Activated T-helper 17 cell treated with anti-CD3 and anti-CD28 coated beads, Interleukin-2, amount 50 U/mL, for 72 hours (primary cell): ENCODE results near the gene C18orf54. TPM values are rescaled to one million over a fixed set of nuclear protein-coding genes. Genes with fewer than 3 reads are reported as not detected.
"Not testable (repeated sequence)": the region's sequence is repeated elsewhere in the genome, so short reads cannot be mapped to it uniquely, and the experiment has no call there.

Source experiments
- ATAC-seq: fragments of 150-1000 bp; cut with Tn5 transposase; replicated peaks from 2 replicates; pipeline ENCODE4 v1.10.0; 2021; ENCODE audit warnings: mild to moderate bottlenecking, moderate library complexity
- H3K27ac Mint-ChIP-seq: one replicate; pipeline ENCODE4 v1.8.0; 2022; ENCODE audit warnings: mixed read lengths
- H3K27me3 Mint-ChIP-seq: one replicate; pipeline ENCODE4 v1.8.0; 2022; ENCODE audit warnings: mixed read lengths
- H3K36me3 Mint-ChIP-seq: one replicate; pipeline ENCODE4 v1.8.0; 2022; ENCODE audit warnings: low read depth, mild to moderate bottlenecking, mixed read lengths
- H3K4me1 Mint-ChIP-seq: one replicate; pipeline ENCODE4 v1.8.0; 2022; ENCODE audit warnings: mixed read lengths
- H3K4me3 Mint-ChIP-seq: one replicate; pipeline ENCODE4 v1.8.0; 2022; ENCODE audit warnings: mild to moderate bottlenecking, mixed read lengths
- H3K9me3 Mint-ChIP-seq: one replicate; pipeline ENCODE4 v1.8.0; 2022; ENCODE audit warnings: mixed read lengths
- total RNA-seq, 2 donors: library from RNA; stranded (reverse); gene quantifications; one replicate each; pipeline ENCODE4 v1.2.3, GENCODE V29; 2022

The C18orf54 gene
- 10 to 100 TPM; 11.5 to 14.0 TPM for total RNA-seq

DNA sequence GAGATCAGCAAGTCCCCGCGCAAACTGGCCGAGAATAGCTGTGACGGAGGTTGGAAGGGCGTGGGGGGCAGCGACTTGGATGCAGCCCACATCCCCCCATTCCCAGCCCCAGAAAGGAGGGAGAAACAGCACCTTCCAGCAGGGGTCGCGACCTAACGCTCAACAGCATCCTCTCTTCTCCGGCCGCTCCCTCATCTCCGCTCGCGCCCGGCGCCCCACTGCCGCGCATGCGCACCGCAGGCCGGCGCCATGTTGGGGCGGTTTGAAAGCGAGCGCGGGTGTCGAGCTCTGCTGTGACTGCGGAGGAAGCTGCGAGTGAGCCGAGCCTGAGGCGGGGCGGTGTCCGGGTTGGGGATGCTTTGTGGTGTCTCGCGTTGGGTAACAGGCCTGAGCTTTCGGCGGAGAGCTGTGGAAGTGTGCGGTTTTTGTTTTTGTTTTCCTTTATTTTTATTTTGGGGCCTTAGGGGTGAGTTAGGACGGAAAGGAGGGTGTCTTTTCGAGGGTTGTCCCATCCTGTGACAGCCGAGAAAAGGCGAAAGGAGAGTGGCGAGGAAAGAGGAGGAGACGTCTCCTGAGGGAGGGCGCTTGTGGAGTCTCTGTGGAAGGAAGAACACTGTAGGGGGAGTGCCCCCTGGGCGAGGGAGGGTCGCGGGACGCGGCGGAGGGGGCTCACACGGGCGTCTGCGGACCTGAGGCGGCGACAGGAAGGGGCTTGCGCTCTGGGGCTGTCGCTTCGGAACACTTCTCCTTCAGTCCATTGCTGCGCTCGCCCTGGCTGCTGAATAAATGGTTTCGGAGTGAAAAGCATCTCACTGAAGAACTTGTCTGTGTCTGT is at the start of gene C18orf54, which contains the start of gene STARD6:
Gene C18orf54, plus strand, starts transcription at position 247 of the 835 bp plus-strand sequence. CDS start 2,667 bp downstream, outside the sequence.
Gene STARD6, minus strand, starts transcription at position 199 of the 835 bp plus-strand sequence. CDS start 3,285 bp downstream, outside the sequence.
- peak; percentile 95 for ATAC-seq
- peak within 1 kb of the TSS; percentile 99 for H3K27ac Mint-ChIP-seq

GRCh38 chr18:54309564-54309963 is 48.1 kb upstream of the C18orf54 start:
- H3K4me1 Mint-ChIP-seq, ATAC-seq, H3K9me3 Mint-ChIP-seq, H3K4me3 Mint-ChIP-seq, H3K27ac Mint-ChIP-seq, H3K27me3 Mint-ChIP-seq, H3K36me3 Mint-ChIP-seq: not testable (repeated sequence)

More for the DNA sequence above, at the start of gene C18orf54, which contains the start of gene STARD6:
- Mint-ChIP-seq H3K36me3 (peaks cover 28% of the 10 kb centered on the region), H3K9me3 (no peaks in the 10 kb centered on the region), H3K27me3 (peaks cover 4% of the 10 kb centered on the region), H3K4me1 (peaks cover 6% of the 10 kb centered on the region), H3K4me3 (peak within 1 kb of the TSS; percentile 99)

DNA sequence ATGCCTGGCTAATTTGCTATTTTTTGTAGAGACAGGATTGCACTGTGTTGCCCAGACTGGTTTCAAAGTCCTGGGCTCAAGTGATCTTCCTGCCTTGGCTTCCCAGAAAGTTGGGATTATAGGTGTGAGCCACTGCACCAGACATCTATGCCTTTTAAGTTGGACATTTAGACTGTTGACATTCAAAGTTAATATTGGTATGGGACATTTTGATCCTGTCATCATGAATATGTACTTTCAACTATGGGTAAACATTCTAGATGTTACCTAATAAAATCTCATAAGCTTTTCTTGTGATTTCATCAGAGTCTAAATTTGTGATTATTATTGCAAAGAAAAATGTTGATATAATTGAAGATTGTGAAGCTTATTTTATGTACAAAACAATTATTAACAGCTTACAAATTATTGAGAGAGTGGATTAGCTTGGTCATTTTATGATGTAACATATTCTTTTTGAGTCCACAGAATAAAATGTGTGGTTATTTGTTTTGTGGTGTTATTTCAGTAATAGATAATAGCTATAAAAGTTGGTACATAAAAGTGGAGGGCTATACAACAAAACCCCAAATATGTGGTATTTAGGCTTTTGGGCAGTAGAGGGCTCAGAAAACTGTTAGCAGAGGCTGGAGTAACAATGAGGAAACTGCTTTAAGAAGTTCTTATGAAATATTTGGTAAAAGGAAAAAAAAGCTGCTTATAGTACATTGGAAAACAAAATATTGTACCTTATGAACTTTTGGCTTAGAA is 41.5 kb upstream of the C18orf54 start:
- H3K27me3 Mint-ChIP-seq, result no peaks in the 10 kb centered on the region
- no peaks in the 10 kb centered on the region for H3K36me3 Mint-ChIP-seq
- H3K4me3 Mint-ChIP-seq, result no peak overlapping the region
- ATAC-seq, result no peak
- no peaks in the 10 kb centered on the region for H3K9me3 Mint-ChIP-seq
- H3K4me1 Mint-ChIP-seq, result no peaks in the 10 kb centered on the region
- H3K27ac Mint-ChIP-seq, result no peak overlapping the region

DNA sequence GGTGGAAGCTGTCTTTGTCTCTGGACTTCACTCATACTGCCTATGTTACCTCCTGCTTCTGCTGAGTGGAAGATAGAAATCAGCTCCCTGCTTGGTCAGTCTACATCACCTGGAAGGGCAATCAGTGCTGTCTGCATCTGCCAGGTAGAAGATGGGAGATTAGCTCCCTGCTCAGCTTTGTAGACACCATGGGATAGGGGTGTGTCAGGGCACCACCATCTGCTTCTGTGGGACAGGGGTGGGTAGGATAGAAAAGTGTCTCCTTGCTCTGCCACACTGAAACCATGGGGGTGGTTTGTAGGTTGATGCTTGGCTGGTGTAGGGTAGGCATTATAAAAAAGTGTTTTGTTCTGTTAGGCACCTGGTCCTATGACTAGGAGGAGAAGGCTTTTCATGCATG is 34.1 kb upstream of the C18orf54 start:
- H3K4me3 Mint-ChIP-seq, result no peak overlapping the region
- no peak overlapping the region for H3K27ac Mint-ChIP-seq
- H3K27me3 Mint-ChIP-seq, result no peaks in the 10 kb centered on the region
- no peaks in the 10 kb centered on the region for H3K9me3 Mint-ChIP-seq
- no peak for ATAC-seq
- no peaks in the 10 kb centered on the region for H3K36me3 Mint-ChIP-seq
- H3K4me1 Mint-ChIP-seq, result no peaks in the 10 kb centered on the region

GRCh38 chr18:54323970-54324369 is 33.7 kb upstream of the C18orf54 start:
- Mint-ChIP-seq H3K27me3 (no peaks in the 10 kb centered on the region), H3K4me3 (no peak overlapping the region), H3K9me3 (no peaks in the 10 kb centered on the region), H3K4me1 (no peaks in the 10 kb centered on the region), H3K27ac (no peak overlapping the region), H3K36me3 (no peaks in the 10 kb centered on the region)
- no peak for ATAC-seq

DNA sequence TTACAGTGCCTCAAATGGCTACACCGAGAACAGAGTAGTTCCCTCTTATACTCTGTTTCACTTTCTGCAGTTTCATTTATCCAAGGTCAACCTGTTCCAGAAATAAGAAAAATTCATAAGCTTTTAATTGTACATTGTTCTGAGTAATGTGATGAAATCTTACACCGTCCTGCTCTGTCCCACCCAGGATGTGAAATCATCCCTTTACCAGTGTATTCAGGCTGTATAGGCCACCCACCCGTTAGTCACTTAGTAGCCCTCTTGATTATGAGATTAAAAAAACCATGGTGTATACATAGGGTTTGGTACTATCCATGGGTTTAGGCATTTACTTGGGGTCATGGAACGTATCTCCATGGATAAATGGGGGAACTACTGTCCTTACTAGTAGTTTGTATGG is 29.9 kb upstream of the C18orf54 start:
- H3K4me1 Mint-ChIP-seq, result no peaks in the 10 kb centered on the region
- no peak overlapping the region for H3K4me3 Mint-ChIP-seq
- no peaks in the 10 kb centered on the region for H3K36me3 Mint-ChIP-seq
- no peaks in the 10 kb centered on the region for H3K27me3 Mint-ChIP-seq
- H3K27ac Mint-ChIP-seq, result no peak overlapping the region
- no peaks in the 10 kb centered on the region for H3K9me3 Mint-ChIP-seq
- ATAC-seq, result no peak

DNA sequence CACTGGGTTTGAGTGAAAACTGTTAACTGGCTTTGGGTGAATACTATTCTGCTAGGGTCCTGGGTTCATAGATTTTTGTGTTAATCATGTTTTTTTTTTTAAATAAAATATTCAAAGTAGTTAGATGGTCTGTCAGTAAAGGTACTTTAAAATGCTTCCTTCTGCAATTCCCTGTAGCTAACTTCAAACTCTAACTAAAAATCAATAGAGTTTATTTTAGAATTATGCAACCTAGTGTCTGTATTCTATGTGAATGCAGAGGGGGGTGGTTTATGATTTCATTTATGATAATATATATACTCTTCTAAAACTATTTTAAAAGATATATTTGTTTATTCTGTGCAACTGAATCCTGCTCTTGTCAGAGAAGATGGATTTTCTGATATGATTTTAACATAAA is 27.9 kb upstream of the C18orf54 start:
- Mint-ChIP-seq H3K27me3 (no peaks in the 10 kb centered on the region), H3K9me3 (no peaks in the 10 kb centered on the region), H3K27ac (no peak overlapping the region), H3K4me1 (no peaks in the 10 kb centered on the region), H3K4me3 (no peak overlapping the region), H3K36me3 (no peaks in the 10 kb centered on the region)
- no peak for ATAC-seq

DNA sequence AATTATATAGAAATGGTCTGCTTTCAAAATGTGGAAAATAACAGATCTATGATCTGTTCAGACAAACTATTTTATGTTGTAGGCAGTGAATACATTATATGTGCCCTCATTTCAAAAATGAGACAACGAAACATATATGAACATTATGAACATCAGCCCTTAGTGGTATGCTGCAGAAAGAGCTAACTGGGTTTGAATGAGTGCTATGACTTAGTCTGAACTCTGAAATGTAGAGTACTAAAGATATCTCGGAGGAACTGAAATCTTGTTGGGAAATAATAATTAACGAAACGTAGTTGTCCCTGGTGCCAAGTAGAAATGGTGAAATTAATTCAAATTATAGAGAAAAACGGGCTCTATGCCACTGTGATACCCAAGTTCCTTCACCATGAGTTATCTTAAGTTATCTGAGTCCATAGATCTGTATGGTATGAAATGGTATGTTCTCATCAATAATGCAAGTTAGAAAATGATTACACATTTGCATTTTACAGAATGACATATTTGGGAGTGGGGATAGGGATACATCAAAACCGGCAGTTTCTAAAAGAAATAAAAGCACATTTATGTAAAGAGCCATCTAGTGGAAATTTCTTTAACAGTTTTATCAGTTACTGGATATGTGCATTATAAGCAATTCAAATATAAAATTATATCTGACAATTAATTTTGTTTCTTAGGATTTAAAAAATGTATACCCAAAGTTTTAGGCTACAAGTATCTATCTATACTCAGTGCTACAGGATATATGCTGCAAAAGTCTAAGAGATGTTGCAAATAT is 26.7 kb upstream of the C18orf54 start:
- no peaks in the 10 kb centered on the region for H3K36me3 Mint-ChIP-seq
- no peaks in the 10 kb centered on the region for H3K27me3 Mint-ChIP-seq
- H3K27ac Mint-ChIP-seq, result no peak overlapping the region
- H3K4me3 Mint-ChIP-seq, result no peak overlapping the region
- ATAC-seq, result no peak
- H3K9me3 Mint-ChIP-seq, result no peaks in the 10 kb centered on the region
- H3K4me1 Mint-ChIP-seq, result no peaks in the 10 kb centered on the region

DNA sequence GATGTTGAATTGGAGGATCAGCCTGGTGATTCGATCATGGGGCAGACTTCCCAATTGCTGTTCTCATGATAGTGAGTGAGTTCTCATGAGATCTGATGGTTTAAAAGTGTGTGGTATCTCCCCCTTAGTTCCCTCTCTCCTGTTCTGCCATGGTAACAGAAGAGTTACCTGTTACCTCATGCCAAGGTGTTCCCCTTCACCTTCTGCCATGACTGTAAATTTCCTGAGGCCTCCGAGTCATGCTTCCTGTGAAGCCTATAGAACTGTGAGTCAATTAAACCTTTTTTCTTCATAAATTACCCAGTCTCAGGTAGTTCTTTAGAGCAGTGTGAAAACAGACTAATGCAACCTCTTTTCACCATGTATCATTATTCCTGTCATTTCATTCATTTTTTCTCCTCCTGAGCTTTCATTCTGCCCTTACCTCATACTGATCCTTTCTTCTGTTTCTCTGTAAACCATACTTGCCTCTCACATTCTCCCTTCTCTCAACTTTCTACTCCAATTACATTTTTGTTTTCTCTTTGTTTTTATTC is 22.0 kb upstream of the C18orf54 start:
- Mint-ChIP-seq H3K4me1 (no peaks in the 10 kb centered on the region), H3K9me3 (no peaks in the 10 kb centered on the region), H3K4me3 (no peak overlapping the region), H3K27me3 (peaks cover 3% of the 10 kb centered on the region), H3K27ac (no peak overlapping the region), H3K36me3 (no peaks in the 10 kb centered on the region)
- ATAC-seq, result peak; percentile 49

DNA sequence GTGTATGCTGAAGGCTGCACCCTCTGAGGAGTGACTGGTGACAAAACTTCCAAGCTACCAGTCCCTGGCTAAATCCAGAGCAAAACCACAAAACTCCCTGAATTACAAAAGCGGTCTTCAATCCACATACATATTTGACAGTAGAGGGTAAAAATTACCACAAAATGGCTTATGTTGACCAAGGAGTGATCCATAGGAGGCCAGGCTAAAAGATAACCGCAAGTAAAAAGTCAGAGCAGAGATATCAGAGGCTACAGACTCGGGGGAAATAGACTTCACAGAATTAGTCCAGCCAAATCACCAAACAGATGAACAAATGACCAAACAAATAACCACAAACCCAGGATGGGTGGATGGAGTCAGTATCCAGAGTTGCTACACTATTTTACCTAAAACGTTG is 19.5 kb upstream of the C18orf54 start:
- H3K9me3 Mint-ChIP-seq, result no peaks in the 10 kb centered on the region
- H3K36me3 Mint-ChIP-seq, result no peaks in the 10 kb centered on the region
- no peak overlapping the region for H3K4me3 Mint-ChIP-seq
- H3K27ac Mint-ChIP-seq, result no peak overlapping the region
- no peak for ATAC-seq
- H3K27me3 Mint-ChIP-seq, result peaks cover 3% of the 10 kb centered on the region
- no peaks in the 10 kb centered on the region for H3K4me1 Mint-ChIP-seq

- Mint-ChIP-seq H3K4me3 (no peak overlapping the region), H3K27me3 (peaks cover 12% of the 10 kb centered on the region), H3K36me3 (no peaks in the 10 kb centered on the region), H3K4me1 (no peaks in the 10 kb centered on the region), H3K27ac (no peak overlapping the region), H3K9me3 (no peaks in the 10 kb centered on the region)
- ATAC-seq, result peak; percentile 26
Measured at GRCh38 chr18:54351186-54351585, 6.5 kb upstream of the C18orf54 start.

- Mint-ChIP-seq H3K27me3 (peaks cover 6% of the 10 kb centered on the region), H3K27ac (peak overlapping the region; percentile 99), H3K36me3 (peaks cover 28% of the 10 kb centered on the region), H3K9me3 (no peaks in the 10 kb centered on the region), H3K4me1 (peaks cover 6% of the 10 kb centered on the region), H3K4me3 (peak overlapping the region; percentile 99)
- peak; percentile 58 for ATAC-seq
Measured at GRCh38 chr18:54357082-54357659, 535 bp upstream of the C18orf54 start.

DNA sequence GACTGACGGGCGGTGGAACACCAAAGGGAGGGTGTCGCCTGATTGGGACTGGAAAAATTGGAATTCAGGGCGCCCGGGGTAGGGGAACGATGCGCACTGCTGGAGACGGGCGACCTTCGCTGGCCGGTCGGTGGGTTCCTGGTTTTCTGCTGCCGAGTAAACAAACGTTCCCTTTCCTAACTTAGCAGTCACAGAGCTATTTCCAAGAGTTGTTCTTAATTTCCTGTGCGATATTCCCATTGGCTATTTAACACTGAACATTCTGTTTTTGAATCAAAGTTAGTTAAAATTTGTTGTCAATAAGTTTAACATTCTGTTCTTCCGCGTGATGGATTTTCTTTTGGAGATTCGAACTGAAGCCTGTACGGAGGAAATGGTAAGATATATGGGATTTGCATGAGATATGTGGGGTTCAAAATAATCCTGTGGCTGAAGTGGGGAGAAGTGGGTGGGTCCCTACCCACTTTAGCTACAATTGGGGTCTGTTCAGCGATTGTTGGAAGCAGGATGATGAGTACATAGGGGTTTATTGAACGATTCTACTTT is 862 bp downstream of the C18orf54 start:
- Mint-ChIP-seq H3K9me3 (no peaks in the 10 kb centered on the region), H3K36me3 (peaks cover 28% of the 10 kb centered on the region), H3K4me3 (peak overlapping the region; percentile 99), H3K27me3 (peaks cover 4% of the 10 kb centered on the region), H3K27ac (peak overlapping the region; percentile 99), H3K4me1 (peaks cover 6% of the 10 kb centered on the region)
- peak; percentile 13 for ATAC-seq
